Gastrocnemius medialis (tissue), 4 donors: ENCODE data around the gene SESN2. TPM values are rescaled to one million over a fixed set of nuclear protein-coding genes. Genes with fewer than 3 reads are reported as not detected.

Experiments used
- ATAC-seq, 2 donors: fragments of 150-250 bp; one replicate each; pipeline ENCODE4 v1.9.1; 2016
- DNase-seq, 2 donors: peaks; one replicate each; pipeline ENCODE4 v3.0.0-alpha.2; 2019
- H3K27ac ChIP-seq, 4 donors: fragments of 200-600 bp; sonication (generic); 1 replicate in 1 of 4; 2 replicates in 3 of 4; pipeline ENCODE4 v1.5.1; 2016 to 2018; ENCODE audit warnings: mild to moderate bottlenecking in 2 of 4, moderate library complexity in 1 of 4
- H3K27me3 ChIP-seq, 3 donors: fragments of 200-600 bp; sonication (generic) in 2 of 3; 1 replicate in 1 of 3; 2 replicates in 2 of 3; pipeline versions ENCODE4 v1.5.1 to v1.6.0; 2016 to 2019; ENCODE audit warnings: mild to moderate bottlenecking in 1 of 3, moderate library complexity in 1 of 3
- H3K36me3 ChIP-seq, 2 donors: fragments of 200-600 bp; sonication (generic) in 1 of 2; one replicate each; pipeline ENCODE4 v1.5.1; 2017 to 2018
- H3K4me1 ChIP-seq, 2 donors: fragments of 200-600 bp; sonication (generic) in 1 of 2; one replicate each; pipeline ENCODE4 v1.5.1; 2016 to 2017; ENCODE audit warnings: mild to moderate bottlenecking in 2 of 2
- H3K4me3 ChIP-seq, 4 donors: fragments of 200-600 bp; sonication (generic) in 3 of 4; 1 replicate in 1 of 4; 2 replicates in 3 of 4; pipeline ENCODE4 v1.5.1; 2016 to 2019; ENCODE audit warnings: mild to moderate bottlenecking in 2 of 4
- H3K9me3 ChIP-seq, 3 donors: fragments of 200-600 bp; sonication (generic) in 2 of 3; 1 replicate in 1 of 3; 2 replicates in 2 of 3; pipeline ENCODE4 v1.5.1; 2016 to 2019
- CTCF ChIP-seq, 5 experiments: fragments of 450-650 bp in 3 of 5; fragments of 200-600 bp in 2 of 5; sonication (generic) in 2 of 5; IDR thresholded peaks in 4 of 5; conservative IDR thresholded peaks in 1 of 5; 1 replicate in 4 of 5; 2 replicates in 1 of 5; pipeline ENCODE4 v1.5.1; 2016 to 2019; ENCODE audit warnings: antibody characterized with exemption in 5 of 5, mild to moderate bottlenecking in 3 of 5, moderate library complexity in 3 of 5
- POLR2A ChIP-seq, 2 donors: fragments of 450-650 bp; IDR thresholded peaks; one replicate each; pipeline ENCODE4 v1.6.1; 2017; ENCODE audit warnings: antibody characterized with exemption in 2 of 2, mild to moderate bottlenecking in 2 of 2, moderate library complexity in 2 of 2
- in situ Hi-C, 4 donors: fragments of 200-750 bp; cut with MboI; loops; one replicate each; pipeline versions ENCODE4 v1.15.0 to v1.8.0; 2017; ENCODE audit warnings: low sequenced_read_pairs in 4 of 4
- intact Hi-C: fragments of 100-400 bp; cut with DNase I; formaldehyde crosslinking; loops from one replicate; pipeline ENCODE4 v1.15.1; 2023; ENCODE audit warnings: low total_unique reads
- total RNA-seq, 4 donors: library from RNA; depleted of rRNA; stranded (reverse); fragments of >200 nt; gene quantifications; one replicate each; pipeline versions ENCODE4 v1.1.0 to v1.2.3, GENCODE V29; 2016

The SESN2 gene
- total RNA-seq, 4 donors from 2014 or later, result 5.6 to 18.9 (median 12.4) TPM

GRCh38 chr1:28269529-28269928 is 10.2 kb downstream of the SESN2 start:
- in situ Hi-C loops (loop anchor here in 2 of 4 donors (10.0 kb wide), 1 partner anchor 55 kb away; the partner anchor contains the start of gene MED18 (in 2 of the 2)), intact Hi-C loops (no loop called here)
- peaks cover 0 to 1% of the 10 kb centered on the region in 2 donors for H3K4me1 ChIP-seq
- ATAC-seq (no peak), DNase-seq (no peak)
- no peaks in the 10 kb centered on the region for H3K9me3 ChIP-seq
- no peak overlapping the region for H3K27ac ChIP-seq
- no peak overlapping the region for H3K4me3 ChIP-seq
- no peak for TF ChIP-seq POLR2A (IDR thresholded peaks at IDR 0.05)
- no peak for TF ChIP-seq CTCF (IDR thresholded peaks at IDR 0.05 in 4 of 5, conservative IDR thresholded peaks at IDR 0.05 in 1 of 5)
- no peaks in the 10 kb centered on the region for H3K27me3 ChIP-seq
- peaks cover 0 to 46% of the 10 kb centered on the region in 2 donors for H3K36me3 ChIP-seq

DNA sequence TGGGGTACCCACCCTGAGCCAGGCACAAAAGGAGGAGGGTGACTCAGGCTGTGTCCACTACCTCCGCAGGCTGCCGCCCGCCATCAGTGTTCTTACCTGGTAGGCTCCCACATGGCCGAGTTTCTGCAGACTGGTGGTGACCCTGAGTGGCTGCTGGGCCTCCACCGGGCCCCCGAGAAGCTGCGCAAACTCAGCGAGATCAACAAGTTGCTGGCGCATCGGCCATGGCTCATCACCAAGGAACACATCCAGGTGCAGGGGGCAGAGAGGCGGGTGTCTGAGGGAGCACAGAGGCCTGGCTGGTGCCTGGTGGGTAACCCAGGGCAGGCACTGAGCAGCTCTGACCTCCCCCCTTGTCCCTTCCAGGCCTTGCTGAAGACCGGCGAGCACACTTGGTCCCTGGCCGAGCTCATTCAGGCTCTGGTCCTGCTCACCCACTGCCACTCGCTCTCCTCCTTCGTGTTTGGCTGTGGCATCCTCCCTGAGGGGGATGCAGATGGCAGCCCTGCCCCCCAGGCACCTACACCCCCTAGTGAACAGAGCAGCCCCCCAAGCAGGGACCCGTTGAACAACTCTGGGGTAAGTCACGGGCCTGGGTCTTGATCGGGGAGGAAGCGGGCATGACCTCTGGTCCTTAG is 13.0 kb downstream of the SESN2 start:
- H3K4me1 ChIP-seq, result no peaks in the 10 kb centered on the region
- ATAC-seq, result no peak
- no peak overlapping the region for H3K27ac ChIP-seq
- in situ Hi-C loops, result no loop called here
- intact Hi-C loops, result no loop called here
- no peak for DNase-seq
- H3K36me3 ChIP-seq, result peaks cover 2 to 63% of the 10 kb centered on the region in 2 donors
- no peak for TF ChIP-seq POLR2A (IDR thresholded peaks at IDR 0.05)
- TF ChIP-seq CTCF (IDR thresholded peaks at IDR 0.05 in 4 of 5, conservative IDR thresholded peaks at IDR 0.05 in 1 of 5), result no peak
- H3K4me3 ChIP-seq, result no peak overlapping the region
- no peaks in the 10 kb centered on the region for H3K27me3 ChIP-seq
- H3K9me3 ChIP-seq, result no peaks in the 10 kb centered on the region

DNA sequence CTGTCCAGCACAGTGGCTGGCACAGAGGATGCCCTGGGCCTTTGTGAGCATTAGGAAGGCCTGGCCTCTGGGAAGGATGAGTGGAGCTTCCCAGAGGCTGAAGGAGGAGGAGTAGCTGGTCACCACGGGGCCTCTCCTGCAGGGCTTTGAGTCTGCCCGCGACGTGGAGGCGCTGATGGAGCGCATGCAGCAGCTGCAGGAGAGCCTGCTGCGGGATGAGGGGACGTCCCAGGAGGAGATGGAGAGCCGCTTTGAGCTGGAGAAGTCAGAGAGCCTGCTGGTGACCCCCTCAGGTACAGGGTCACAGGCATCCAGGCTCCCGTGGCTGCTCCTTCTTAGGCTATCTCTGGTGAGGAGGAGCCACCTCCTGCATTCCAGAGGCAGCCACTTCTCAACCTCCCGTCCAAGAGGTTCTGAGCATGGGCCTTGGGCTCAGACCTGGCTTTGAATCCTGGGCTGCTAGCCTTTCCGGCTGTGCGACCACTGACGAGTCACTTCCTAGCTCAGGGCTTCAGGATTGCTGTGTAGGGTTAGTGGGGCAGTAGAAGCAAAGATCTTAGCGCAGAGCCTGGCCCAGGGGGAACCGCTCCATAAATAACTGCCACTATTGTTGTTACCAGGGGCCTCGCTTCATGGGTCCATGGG is 14.0 kb downstream of the SESN2 start:
- H3K4me1 ChIP-seq, result no peaks in the 10 kb centered on the region
- H3K36me3 ChIP-seq, result peaks cover 2 to 73% of the 10 kb centered on the region in 2 donors
- TF ChIP-seq CTCF (IDR thresholded peaks at IDR 0.05 in 4 of 5, conservative IDR thresholded peaks at IDR 0.05 in 1 of 5) (no peak), POLR2A (IDR thresholded peaks at IDR 0.05) (no peak)
- no peaks in the 10 kb centered on the region for H3K9me3 ChIP-seq
- DNase-seq (no peak), ATAC-seq (no peak)
- in situ Hi-C loops (no loop called here), intact Hi-C loops (no loop called here)
- no peak overlapping the region for H3K27ac ChIP-seq
- H3K27me3 ChIP-seq, result no peaks in the 10 kb centered on the region
- no peak overlapping the region for H3K4me3 ChIP-seq

- no peak for TF ChIP-seq CTCF (IDR thresholded peaks at IDR 0.05 in 4 of 5, conservative IDR thresholded peaks at IDR 0.05 in 1 of 5)
- TF ChIP-seq POLR2A (IDR thresholded peaks at IDR 0.05), result no peak
- no peak overlapping the region for H3K4me3 ChIP-seq
- H3K9me3 ChIP-seq, result no peaks in the 10 kb centered on the region
- DNase-seq, result no peak
- H3K4me1 ChIP-seq, result peaks cover 11% of the 10 kb centered on the region in 2 donors
- intact Hi-C loops, result no loop called here
- H3K27ac ChIP-seq, result no peak overlapping the region
- H3K27me3 ChIP-seq, result no peaks in the 10 kb centered on the region
- ATAC-seq, result no peak
- peaks cover 2 to 78% of the 10 kb centered on the region in 2 donors for H3K36me3 ChIP-seq
- in situ Hi-C loops, result no loop called here
These were observed 19.4 kb downstream of the SESN2 start for GRCh38 chr1:28278763-28279162.
